H54 (cell line): ENCODE results near the gene ZNF536.

Experiments used
- DNase-seq: peaks from one replicate; pipeline ENCODE4 v3.0.0; 2011; ENCODE audit warnings: low spot score, mixed read lengths; ENCODE audit not compliant: insufficient read length
- FAIRE-seq: peaks from 3 replicates; lab custom pipeline; 2011; peaks lifted over from hg19 to GRCh38; lab: Jason Lieb, UNC
- POLR2A ChIP-seq: IDR thresholded peaks from 2 replicates; pipeline ENCODE4 v1.6.1; 2011; ENCODE audit warnings: low read depth, mild to moderate bottlenecking, low read length

ZNF536 gene

DNA sequence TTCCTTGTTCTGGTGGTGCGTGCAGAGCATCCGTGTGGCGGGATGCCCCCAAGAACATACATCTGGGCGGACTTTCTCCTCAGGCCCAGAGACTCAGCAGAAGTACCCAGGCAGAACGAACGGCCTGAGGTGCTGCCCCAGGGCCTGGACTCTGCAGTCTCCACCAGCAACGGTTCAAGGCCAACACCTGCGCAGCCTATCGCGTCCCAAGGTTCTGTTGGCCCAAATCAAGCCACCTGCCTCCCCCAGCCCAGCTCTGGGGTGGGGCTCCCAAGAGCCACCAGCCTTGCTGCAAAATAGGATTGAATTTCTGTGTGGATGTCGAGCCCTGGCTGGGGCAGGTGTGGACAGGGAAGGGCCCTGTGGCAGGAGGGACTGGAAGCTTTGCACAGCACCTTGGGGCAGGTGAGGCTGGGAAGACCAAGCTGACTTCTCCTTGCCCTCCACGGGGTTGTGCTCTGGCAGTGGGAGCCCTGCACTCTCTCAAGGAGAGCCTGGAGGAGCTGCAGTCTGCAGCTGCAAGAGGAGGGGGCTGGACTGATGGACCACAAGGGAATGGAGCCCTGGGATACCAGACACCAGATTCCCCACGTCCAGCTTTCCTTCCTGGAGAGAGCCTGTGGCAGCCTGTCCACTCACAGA is 146.9 kb downstream of the ZNF536 start:
- no peak for FAIRE-seq
- no peak for TF ChIP-seq POLR2A
- DNase-seq = no peak

- TF ChIP-seq POLR2A = no peak
- DNase-seq (no peak), FAIRE-seq (no peak)
These were observed 147.5 kb downstream of the ZNF536 start for GRCh38 chr19:30519607-30520205.

- DNase-seq (no peak), FAIRE-seq (no peak)
- TF ChIP-seq POLR2A = no peak
These were observed 148.7 kb downstream of the ZNF536 start for GRCh38 chr19:30520735-30521479.

DNA sequence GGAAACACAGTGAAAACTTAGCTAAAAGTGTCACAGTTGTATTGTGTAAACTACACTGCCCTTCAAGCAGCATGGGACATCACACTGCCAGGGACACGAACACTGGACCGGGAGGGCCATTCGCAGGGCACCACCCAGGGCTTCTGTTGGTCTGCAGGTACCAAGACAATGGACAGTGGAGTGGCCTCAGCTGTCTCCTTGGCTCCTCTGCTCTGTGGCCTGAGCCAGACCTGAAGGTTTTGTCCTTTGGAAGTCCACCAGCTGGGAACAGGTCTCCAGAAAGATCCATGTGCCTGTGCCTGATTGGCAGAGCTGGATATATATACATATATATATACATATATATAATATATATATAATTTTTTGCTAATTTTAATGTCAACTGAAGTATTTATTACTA is 149.8 kb downstream of the ZNF536 start:
- no peak for TF ChIP-seq POLR2A
- DNase-seq (no peak), FAIRE-seq (no peak)

DNA sequence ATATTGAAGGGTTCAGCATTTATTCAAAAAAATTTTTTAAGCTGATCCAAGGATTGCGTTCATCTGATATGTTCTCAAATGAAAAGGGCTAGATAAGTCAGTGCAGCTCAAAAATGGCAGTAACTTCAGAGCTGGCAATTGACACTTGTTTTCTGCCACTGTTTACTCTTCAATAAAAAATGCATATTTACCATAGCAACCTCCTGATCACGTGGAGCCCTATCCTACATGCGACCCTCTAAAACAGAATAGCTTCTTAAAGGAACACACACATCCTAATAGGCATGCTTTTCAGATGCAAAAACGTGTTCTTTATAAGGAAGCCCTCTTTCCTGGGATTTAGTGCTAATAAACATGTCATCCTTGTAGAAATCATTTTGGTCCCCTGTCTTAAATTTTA is 150.2 kb downstream of the ZNF536 start:
- FAIRE-seq (no peak), DNase-seq (no peak)
- no peak for TF ChIP-seq POLR2A

DNA sequence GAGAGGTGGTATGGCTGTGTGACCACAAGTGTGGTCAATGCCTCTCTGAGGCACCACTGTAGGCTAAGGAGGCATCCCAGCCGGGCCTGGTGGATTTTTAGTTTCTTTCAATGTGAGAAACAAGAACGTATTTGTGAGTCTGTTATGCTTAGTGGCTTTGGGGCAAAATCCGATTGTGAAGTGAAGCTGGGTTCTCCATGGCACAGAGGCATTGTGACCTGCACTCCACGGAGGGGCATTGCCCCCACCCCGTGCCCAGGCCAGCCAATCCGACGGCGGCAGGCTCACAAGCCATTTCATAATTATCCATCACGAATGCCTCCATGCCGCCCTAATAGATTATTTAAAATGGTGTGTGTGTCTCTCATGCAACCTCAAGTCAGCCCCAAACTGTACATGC is 151.6 kb downstream of the ZNF536 start:
- no peak for TF ChIP-seq POLR2A
- FAIRE-seq = no peak

DNA sequence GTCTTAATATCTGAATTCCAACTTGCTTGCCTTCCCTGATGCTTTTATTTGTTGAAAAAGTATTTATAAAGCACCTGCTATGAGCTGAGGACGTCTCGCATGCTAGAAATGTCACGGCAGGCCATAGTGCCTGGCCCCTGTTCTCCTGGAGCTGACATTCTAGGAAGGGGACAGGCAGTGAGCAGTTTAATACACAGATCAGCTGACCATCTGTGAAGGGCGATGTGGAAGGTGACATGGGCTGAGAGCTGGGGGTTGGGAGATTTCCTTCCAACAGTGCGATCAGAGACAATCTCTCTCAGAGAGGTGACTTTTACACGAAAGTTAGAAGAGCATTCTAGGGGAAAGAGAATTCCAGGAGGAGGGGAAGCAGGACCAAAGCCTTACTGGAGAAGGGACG is 153.2 kb downstream of the ZNF536 start:
- DNase-seq = no peak
- TF ChIP-seq POLR2A = no peak
- no peak for FAIRE-seq

More for the DNA sequence above, 151.6 kb downstream of the ZNF536 start:
- DNase-seq = no peak

DNA sequence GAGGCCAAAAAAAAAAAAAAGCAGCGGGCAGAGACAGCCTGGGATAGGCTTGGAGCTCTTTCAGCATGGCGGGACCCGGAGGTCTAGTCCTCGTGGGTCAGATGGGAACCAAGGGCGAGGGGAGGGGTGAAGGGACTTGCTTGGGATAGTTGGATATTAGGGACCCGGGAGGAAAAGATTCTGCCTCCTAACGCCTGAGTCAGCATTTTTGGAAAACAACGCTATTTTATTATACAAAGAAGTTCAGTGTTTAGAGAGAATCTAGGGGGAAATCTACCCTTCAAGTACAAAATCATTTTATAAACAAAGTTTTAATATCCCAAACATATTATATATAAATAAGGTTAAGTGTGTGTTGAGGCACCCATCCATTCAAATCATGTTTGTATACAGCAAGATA is 156.7 kb downstream of the ZNF536 start:
- DNase-seq (no peak), FAIRE-seq (no peak)
- no peak for TF ChIP-seq POLR2A

DNA sequence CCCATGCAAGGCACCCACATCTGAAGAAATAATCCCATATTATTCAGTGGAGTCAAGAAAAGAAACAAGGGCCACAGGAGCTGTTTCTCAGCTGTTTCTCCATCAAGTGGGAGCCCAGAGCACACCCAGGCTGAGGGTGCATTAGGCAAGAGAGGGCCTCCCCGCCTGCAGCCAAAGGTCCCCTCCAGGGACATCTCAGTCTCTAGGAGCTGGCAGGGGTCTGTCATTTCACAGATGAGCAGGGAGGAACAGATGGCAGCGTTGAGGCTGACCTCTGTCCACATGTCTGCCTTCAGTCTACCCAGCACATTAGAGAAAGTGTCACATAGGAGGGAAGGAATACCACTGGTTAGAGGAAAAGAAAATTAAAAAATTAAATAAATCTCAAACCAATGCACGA is 157.7 kb downstream of the ZNF536 start:
- FAIRE-seq (no peak), DNase-seq (no peak)
- TF ChIP-seq POLR2A = no peak

DNA sequence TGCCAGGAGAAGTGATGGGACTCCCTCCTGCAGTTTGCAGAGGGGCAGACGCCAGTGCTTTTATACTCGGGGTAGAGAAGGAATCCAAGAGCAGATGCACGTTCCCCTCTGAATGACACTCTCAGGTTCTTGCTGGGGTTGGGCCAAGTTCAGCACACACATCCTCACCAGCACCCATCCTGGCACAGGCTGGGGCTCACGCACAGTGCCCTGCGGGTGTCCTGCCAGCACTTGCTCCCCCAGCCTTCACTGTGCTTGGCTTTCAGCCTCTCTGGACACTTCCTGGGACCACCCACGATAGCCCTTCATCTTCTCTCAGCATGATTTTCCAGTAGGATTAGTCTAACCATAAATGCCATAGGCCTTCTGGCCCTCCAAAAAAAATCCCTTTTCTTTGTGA is 158.6 kb downstream of the ZNF536 start:
- no peak for TF ChIP-seq POLR2A
- FAIRE-seq = no peak
- DNase-seq = no peak

DNA sequence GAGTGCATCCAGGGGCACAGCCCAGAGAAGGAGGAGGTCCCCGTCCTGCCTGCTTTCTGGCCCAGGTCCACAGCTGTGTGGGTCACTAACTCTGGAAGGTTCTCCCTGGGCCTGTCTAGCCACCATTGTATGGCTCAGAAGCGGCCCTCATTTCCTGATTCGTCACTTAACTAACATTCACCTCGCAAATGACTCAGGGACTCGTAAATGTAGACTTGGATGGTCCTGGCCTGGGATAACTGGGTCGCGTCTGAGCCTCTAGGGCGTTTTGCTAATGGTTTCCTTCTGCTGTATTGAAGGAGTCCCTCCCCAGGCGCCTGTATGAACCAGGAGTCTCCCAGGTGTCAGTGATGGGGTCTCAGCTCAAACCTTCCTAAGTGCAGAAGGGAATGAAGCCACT is 162.8 kb downstream of the ZNF536 start:
- TF ChIP-seq POLR2A = no peak
- no peak for FAIRE-seq
- DNase-seq = no peak

- no peak for TF ChIP-seq POLR2A
- no peak for FAIRE-seq
- DNase-seq = no peak
These were observed 164.8 kb downstream of the ZNF536 start for GRCh38 chr19:30536975-30537374.

DNA sequence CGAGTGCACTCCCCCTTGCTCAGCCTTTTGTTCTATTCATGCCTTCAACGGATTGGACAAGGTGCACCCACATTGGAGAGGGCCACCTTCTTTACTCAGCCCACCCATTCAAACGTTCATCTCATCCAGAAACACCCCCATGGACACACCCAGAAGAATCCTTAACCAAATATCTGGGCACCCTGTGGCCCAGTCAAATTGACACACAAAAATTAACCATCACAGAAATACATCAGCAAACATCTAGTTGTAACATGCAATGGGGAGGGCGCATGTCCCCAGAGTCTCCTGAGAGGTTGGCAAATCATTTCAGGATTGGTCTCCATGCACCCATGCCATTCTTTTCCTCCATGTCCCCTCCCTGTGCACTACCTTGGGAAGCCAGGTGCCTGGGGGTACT is 167.1 kb downstream of the ZNF536 start:
- no peak for TF ChIP-seq POLR2A
- FAIRE-seq (no peak), DNase-seq (no peak)

DNA sequence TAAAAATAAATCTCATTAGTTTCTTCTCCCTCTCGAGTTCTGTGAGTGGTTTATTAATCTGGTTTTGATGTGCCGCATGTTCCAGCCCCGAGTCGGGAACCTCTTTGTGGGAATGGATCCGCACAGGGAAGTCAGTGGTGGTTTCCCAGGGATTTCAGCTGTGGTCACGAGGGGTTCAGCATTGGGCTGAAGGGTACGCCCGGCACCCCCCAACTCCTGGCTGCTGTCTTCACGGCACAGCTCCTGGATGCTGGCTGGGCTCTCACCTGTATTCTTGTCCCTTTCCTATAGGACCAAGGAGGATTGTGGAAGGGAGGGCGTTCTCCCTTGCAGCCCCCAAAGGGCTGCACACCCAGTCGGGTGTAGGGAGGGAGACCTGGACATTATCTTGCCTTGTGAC is 167.8 kb downstream of the ZNF536 start:
- FAIRE-seq (no peak), DNase-seq (no peak)
- TF ChIP-seq POLR2A = no peak
